ENCODE results near the gene SCN5A.

GRCh38 chr3:38616658-38617057 is 32.8 kb downstream of the SCN5A start:
- TF ChIP-seq CTCF (IDR thresholded peaks at IDR 0.05) (no peak), POLR2A (IDR thresholded peaks at IDR 0.05) (no peak)
